Esophagus (tissue), 2 donors: ENCODE data around the gene CDH22. TPM values are rescaled to one million over a fixed set of nuclear protein-coding genes. Genes with fewer than 3 reads are reported as not detected.

Experiments used
- H3K27ac ChIP-seq, 2 donors: one replicate each; pipeline ENCODE4 v1.5.1; 2013; ENCODE audit warnings: low read depth in 2 of 2, mild to moderate bottlenecking in 2 of 2, inconsistent platforms in 1 of 2, low read length in 1 of 2, moderate library complexity in 1 of 2
- H3K27me3 ChIP-seq, 2 donors: one replicate each; pipeline ENCODE4 v1.6.1; 2013; ENCODE audit warnings: low read length in 2 of 2, control low read depth in 1 of 2, mild to moderate bottlenecking in 1 of 2; ENCODE audit not compliant: insufficient read depth in 2 of 2, control insufficient read depth in 1 of 2
- H3K36me3 ChIP-seq, 2 donors: one replicate each; pipeline ENCODE4 v1.6.1; 2013; ENCODE audit warnings: low read length in 1 of 2; ENCODE audit not compliant: control insufficient read depth in 2 of 2, insufficient read depth in 2 of 2
- H3K4me1 ChIP-seq, 2 donors: one replicate each; pipeline ENCODE4 v1.6.1; 2013; ENCODE audit warnings: low read length in 1 of 2; ENCODE audit not compliant: control insufficient read depth in 2 of 2, insufficient read depth in 2 of 2
- H3K4me3 ChIP-seq, 2 donors: one replicate each; pipeline ENCODE4 v1.5.1; 2013; ENCODE audit warnings: low read length in 2 of 2, mild to moderate bottlenecking in 2 of 2, low read depth in 1 of 2, moderate library complexity in 1 of 2
- H3K9me3 ChIP-seq, 2 donors: one replicate each; pipeline ENCODE4 v1.6.1; 2013; ENCODE audit warnings: mild to moderate bottlenecking in 2 of 2, low read depth in 1 of 2, low read length in 1 of 2, moderate library complexity in 1 of 2; ENCODE audit not compliant: control insufficient read depth in 2 of 2, insufficient read depth in 1 of 2
- WGBS, 2 donors: extraction: QIAGEN DNeasy Blood & Tissue Kit; methylation state at CpG; one replicate each; pipeline ENCODE4 v1.1.7; 2013; 5-methylcytosine and 5-hydroxymethylcytosine counted together
- polyA plus RNA-seq, 2 donors: library from polyadenylated mRNA; stranded (reverse); fragments of 200-250 nt; gene quantifications; one replicate each; pipeline ENCODE4 v1.2.3, GENCODE V29; 2013
- donor health status: healthy with polysubstance abuse.
- donor health status: Bipolar disorder and iron deficiency.

The CDH22 gene, protein sequence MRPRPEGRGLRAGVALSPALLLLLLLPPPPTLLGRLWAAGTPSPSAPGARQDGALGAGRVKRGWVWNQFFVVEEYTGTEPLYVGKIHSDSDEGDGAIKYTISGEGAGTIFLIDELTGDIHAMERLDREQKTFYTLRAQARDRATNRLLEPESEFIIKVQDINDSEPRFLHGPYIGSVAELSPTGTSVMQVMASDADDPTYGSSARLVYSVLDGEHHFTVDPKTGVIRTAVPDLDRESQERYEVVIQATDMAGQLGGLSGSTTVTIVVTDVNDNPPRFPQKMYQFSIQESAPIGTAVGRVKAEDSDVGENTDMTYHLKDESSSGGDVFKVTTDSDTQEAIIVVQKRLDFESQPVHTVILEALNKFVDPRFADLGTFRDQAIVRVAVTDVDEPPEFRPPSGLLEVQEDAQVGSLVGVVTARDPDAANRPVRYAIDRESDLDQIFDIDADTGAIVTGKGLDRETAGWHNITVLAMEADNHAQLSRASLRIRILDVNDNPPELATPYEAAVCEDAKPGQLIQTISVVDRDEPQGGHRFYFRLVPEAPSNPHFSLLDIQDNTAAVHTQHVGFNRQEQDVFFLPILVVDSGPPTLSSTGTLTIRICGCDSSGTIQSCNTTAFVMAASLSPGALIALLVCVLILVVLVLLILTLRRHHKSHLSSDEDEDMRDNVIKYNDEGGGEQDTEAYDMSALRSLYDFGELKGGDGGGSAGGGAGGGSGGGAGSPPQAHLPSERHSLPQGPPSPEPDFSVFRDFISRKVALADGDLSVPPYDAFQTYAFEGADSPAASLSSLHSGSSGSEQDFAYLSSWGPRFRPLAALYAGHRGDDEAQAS
- polyA plus RNA-seq, result under 1 TPM; 0.55 to 0.86 TPM

DNA sequence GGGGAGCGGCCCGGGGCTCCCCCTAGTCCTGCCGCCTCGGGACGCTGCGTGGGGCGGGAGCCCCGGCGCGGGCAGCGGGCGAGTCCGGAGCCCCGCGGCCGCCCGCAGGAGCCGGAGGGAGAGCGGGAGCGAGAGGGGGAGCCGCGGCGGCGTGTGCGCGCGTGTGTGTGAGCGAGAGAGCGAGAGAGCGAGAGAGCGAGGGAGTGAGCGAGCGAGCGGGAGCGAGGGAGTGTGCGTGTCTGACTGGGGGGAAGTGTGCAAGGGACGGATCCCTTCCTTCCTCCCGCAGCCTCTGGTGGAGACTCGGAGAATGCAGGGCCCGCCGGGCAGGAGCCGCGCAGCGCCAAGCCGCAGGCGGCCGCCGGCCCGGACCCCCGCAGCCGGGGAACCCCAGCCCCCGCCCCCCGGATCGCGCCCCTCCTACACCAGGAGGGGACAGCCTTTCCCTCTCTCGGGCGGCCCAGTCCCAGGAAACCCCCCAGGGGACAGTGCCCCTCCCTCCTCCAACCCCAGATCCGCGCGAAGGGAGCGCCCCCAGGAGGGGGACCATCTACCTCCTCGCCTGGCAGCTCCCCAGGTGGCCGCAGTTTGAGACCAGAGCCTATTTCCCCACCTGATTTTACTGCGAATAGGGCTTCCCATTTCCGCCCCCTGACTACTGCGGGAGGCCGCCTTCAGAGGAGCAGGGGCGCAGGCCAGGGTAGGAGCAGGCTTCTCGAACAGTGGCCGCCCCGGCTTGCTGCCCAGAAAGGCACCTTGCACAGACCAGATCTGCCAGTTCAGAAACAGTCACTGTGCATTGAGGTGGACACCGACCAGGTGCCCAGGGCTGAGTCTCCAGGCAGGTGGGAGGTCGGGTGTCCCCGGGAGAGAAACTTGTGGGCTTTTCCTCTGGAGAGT, at the start of gene CDH22:
CDH22 (minus strand) TSS at position 241 of the 900 bp plus-strand sequence. CDS start 57,204 bp downstream, outside the sequence.
- no peaks in the 10 kb centered on the region for H3K9me3 ChIP-seq
- H3K27me3 ChIP-seq, result peaks cover 0 to 16% of the 10 kb centered on the region in 2 donors
- no peaks in the 10 kb centered on the region for H3K36me3 ChIP-seq
- H3K27ac ChIP-seq, result no peak within 1 kb of the TSS
- H3K4me3 ChIP-seq, result peak within 1 kb of the TSS; percentile 36 to 53
- 2% methylated on average over 52 to 74 of the region's 74 CpGs for WGBS, 2 donors
- H3K4me1 ChIP-seq, result peaks cover 0 to 5% of the 10 kb centered on the region in 2 donors

DNA sequence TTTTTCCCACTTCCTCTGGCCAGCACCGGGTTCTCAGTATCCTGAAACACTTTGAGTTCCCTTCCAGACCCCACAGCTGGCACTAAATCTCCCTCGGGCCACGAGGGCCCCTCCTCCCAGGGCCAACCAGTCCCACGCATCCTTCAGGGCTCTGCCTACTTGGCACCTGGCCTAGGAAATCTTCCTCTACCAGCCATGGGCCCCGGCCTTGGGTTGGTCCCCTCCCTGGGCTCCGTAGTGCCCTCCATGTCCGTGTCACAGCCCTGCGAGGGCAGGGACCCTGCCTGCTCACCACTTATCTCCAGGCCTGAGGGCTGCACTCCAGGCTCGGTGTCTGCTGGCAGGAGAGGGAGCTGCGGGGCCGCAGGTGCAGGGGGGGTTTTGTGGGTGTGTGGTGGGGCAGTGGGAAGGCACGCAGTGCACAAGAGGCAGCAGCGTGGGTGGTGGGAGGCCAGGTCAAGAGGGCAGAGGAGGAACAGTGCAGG, 48.8 kb upstream of the CDH22 start:
- Histone ChIP-seq H3K27ac (peak overlapping the region in 1 of 2 donors; percentile 14), H3K4me1 (peaks cover 5 to 7% of the 10 kb centered on the region in 2 donors), H3K9me3 (no peaks in the 10 kb centered on the region), H3K4me3 (no peak overlapping the region), H3K36me3 (peaks cover 5 to 8% of the 10 kb centered on the region in 2 donors), H3K27me3 (no peaks in the 10 kb centered on the region)
- WGBS, 2 donors, result 13 to 16% methylated on average over 13 of the region's 13 CpGs

- 71 to 72% methylated on average over 23 of the region's 23 CpGs for WGBS, 2 donors
- Histone ChIP-seq H3K4me1 (peaks cover 5 to 7% of the 10 kb centered on the region in 2 donors), H3K4me3 (no peak overlapping the region), H3K36me3 (peaks cover 5 to 11% of the 10 kb centered on the region in 2 donors), H3K9me3 (no peaks in the 10 kb centered on the region), H3K27ac (peak overlapping the region in 1 of 2 donors; percentile 8), H3K27me3 (no peaks in the 10 kb centered on the region)
Measured at GRCh38 chr20:46356195-46357029, 48.1 kb upstream of the CDH22 start.

GRCh38 chr20:46355778-46356177, 47.5 kb upstream of the CDH22 start:
- H3K4me1 ChIP-seq, result peaks cover 5 to 7% of the 10 kb centered on the region in 2 donors
- peaks cover 5 to 11% of the 10 kb centered on the region in 2 donors for H3K36me3 ChIP-seq
- no peaks in the 10 kb centered on the region for H3K9me3 ChIP-seq
- H3K27me3 ChIP-seq, result no peaks in the 10 kb centered on the region
- no peak overlapping the region for H3K4me3 ChIP-seq
- 83 to 90% methylated on average over 7 of the region's 7 CpGs for WGBS, 2 donors
- H3K27ac ChIP-seq, result no peak overlapping the region

GRCh38 chr20:46354920-46355654, 46.8 kb upstream of the CDH22 start:
- no peaks in the 10 kb centered on the region for H3K27me3 ChIP-seq
- no peaks in the 10 kb centered on the region for H3K9me3 ChIP-seq
- WGBS, 2 donors, result 88 to 89% methylated on average over 20 of the region's 20 CpGs
- H3K4me3 ChIP-seq, result no peak overlapping the region
- H3K27ac ChIP-seq, result no peak overlapping the region
- peaks cover 5 to 7% of the 10 kb centered on the region in 2 donors for H3K4me1 ChIP-seq
- peaks cover 5 to 11% of the 10 kb centered on the region in 2 donors for H3K36me3 ChIP-seq

DNA sequence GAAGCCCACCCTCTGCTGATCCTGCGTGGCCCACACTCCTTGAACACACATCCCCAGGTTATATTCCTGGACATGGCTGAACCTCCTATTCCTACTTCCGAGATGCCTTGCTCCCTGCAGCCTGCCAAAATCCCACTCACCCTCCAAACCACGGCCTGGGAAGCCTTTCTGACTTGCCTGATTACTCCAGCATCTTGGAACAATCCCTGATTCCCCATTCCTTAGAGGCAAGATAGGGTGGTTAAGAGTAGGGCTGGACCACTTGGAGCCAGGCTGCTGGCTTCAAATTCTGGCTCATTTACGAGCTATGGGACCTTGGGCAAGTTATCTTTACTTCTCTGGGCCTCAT, 45.9 kb upstream of the CDH22 start:
- WGBS, 2 donors, result 80 to 81% methylated on average over 4 of the region's 4 CpGs
- Histone ChIP-seq H3K36me3 (peaks cover 5 to 11% of the 10 kb centered on the region in 2 donors), H3K4me1 (peaks cover 5 to 7% of the 10 kb centered on the region in 2 donors)

DNA sequence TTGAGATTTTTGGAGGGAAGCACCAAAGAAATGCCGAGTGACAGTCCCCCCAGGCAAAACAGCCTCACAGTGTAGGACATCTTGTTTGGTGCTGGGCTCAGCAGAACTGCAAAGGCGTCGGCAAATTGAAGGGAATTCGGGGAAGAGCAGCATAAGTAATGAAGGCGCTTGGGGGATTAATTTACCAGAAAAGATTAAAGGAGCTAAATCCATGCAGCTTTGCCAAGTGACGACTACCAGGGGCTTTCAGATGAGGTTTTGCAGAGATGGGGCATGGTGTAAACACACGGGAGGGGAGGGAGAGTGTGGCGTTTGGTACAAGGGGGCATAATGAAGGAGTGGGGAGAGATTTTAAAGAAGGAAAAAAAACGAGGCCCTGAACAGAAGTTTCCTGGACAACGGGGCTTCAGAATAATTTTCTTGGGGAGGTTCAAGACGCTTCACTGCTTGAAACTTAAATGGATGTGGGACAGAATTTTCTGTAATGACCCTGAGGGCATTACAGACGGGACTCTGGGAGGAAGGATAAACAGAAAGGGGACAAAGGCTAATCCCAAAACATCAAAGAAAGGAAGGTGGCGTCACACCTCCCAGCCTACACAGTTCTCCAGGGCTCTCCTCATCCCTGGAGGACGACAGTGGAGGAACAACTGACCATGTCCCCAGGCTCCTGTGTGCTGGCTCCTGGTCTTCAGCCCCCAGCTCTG, 45.4 kb upstream of the CDH22 start:
- Histone ChIP-seq H3K4me3 (no peak overlapping the region), H3K27ac (no peak overlapping the region), H3K4me1 (peaks cover 2 to 7% of the 10 kb centered on the region in 2 donors), H3K36me3 (peaks cover 2 to 11% of the 10 kb centered on the region in 2 donors), H3K9me3 (no peaks in the 10 kb centered on the region), H3K27me3 (no peaks in the 10 kb centered on the region)
- WGBS, 2 donors, result 66 to 68% methylated on average over 14 of the region's 14 CpGs

More for the DNA sequence above, 45.9 kb upstream of the CDH22 start:
- Histone ChIP-seq H3K27ac (no peak overlapping the region), H3K9me3 (no peaks in the 10 kb centered on the region), H3K27me3 (no peaks in the 10 kb centered on the region), H3K4me3 (no peak overlapping the region)
